Mesodermal cell (in vitro differentiated cells): ENCODE data around the gene HIP1.
"Not testable (repeated sequence)": the region's sequence is repeated elsewhere in the genome, so short reads cannot be mapped to it uniquely, and the experiment has no call there.

Experiments
- H3K27ac ChIP-seq: 2 replicates; pipeline ENCODE4 v1.7.0; 2013; ENCODE audit warnings: mild to moderate bottlenecking, low read depth, low read length, moderate library complexity; ENCODE audit not compliant: severe bottlenecking
- H3K36me3 ChIP-seq: 2 replicates; pipeline ENCODE4 v1.7.1; 2013; ENCODE audit warnings: mild to moderate bottlenecking, low read length, moderate library complexity; ENCODE audit not compliant: control insufficient read depth, insufficient read depth
- H3K4me1 ChIP-seq: one replicate; pipeline ENCODE4 v1.7.1; 2013; ENCODE audit warnings: mild to moderate bottlenecking, low read length; ENCODE audit not compliant: insufficient read depth, control insufficient read depth, poor library complexity, severe bottlenecking
- H3K4me3 ChIP-seq: 2 replicates; pipeline ENCODE4 v1.7.0; 2013; ENCODE audit warnings: low read length, control low read depth, mild to moderate bottlenecking; ENCODE audit not compliant: insufficient read depth, poor library complexity, severe bottlenecking; ENCODE audit errors: extremely low read depth
- H3K9me3 ChIP-seq: 2 replicates; pipeline ENCODE4 v1.7.1; 2013; ENCODE audit warnings: mild to moderate bottlenecking, low read length, moderate library complexity; ENCODE audit not compliant: control insufficient read depth
- WGBS, 2 experiments: methylation state at CpG; one replicate each; pipeline ENCODE4 v1.1.5; 2013; ENCODE audit warnings: missing lambda C conversion rate in 2 of 2; ENCODE audit not compliant: insufficient coverage in 2 of 2; 5-methylcytosine and 5-hydroxymethylcytosine counted together

HIP1 gene

GRCh38 chr7:75691793-75692543, 46.8 kb downstream of the HIP1 start:
- Histone ChIP-seq H3K36me3 (no peaks in the 10 kb centered on the region), H3K4me3 (no peak overlapping the region), H3K27ac (no peak overlapping the region), H3K4me1 (no peaks in the 10 kb centered on the region), H3K9me3 (no peaks in the 10 kb centered on the region)
- 93 to 94% methylated on average over 3 to 4 of the region's 4 CpGs for WGBS, 2 experiments

GRCh38 chr7:75690121-75690523, 48.6 kb downstream of the HIP1 start:
- Histone ChIP-seq H3K4me3 (no peak overlapping the region), H3K36me3 (no peaks in the 10 kb centered on the region), H3K4me1 (no peaks in the 10 kb centered on the region), H3K9me3 (no peaks in the 10 kb centered on the region), H3K27ac (no peak overlapping the region)
- WGBS, 2 experiments = 77% methylated on average over 3 of the region's 5 CpGs; no CpG with 5 or more reads in 1 of the 2 experiments

- WGBS, 2 experiments = 89 to 91% methylated on average over 14 to 15 of the region's 20 CpGs
- Histone ChIP-seq H3K27ac (no peak overlapping the region), H3K9me3 (no peaks in the 10 kb centered on the region), H3K4me1 (no peaks in the 10 kb centered on the region), H3K36me3 (no peaks in the 10 kb centered on the region), H3K4me3 (no peak overlapping the region)
Measured at GRCh38 chr7:75689246-75690099, 49.3 kb downstream of the HIP1 start.

- Histone ChIP-seq H3K9me3 (no peaks in the 10 kb centered on the region), H3K4me1 (no peaks in the 10 kb centered on the region), H3K4me3 (no peak overlapping the region), H3K36me3 (no peaks in the 10 kb centered on the region), H3K27ac (no peak overlapping the region)
- 82 to 88% methylated on average over 23 to 29 of the region's 37 CpGs for WGBS, 2 experiments
Measured at GRCh38 chr7:75688200-75689136, 50.3 kb downstream of the HIP1 start.

- Histone ChIP-seq H3K4me1 (no peaks in the 10 kb centered on the region), H3K27ac (no peak overlapping the region)
Measured at GRCh38 chr7:75687246-75688088, 51.3 kb downstream of the HIP1 start.

GRCh38 chr7:75686551-75686950, 52.2 kb downstream of the HIP1 start:
- Histone ChIP-seq H3K36me3 (no peaks in the 10 kb centered on the region), H3K4me1 (no peaks in the 10 kb centered on the region), H3K4me3 (no peak overlapping the region), H3K9me3 (no peaks in the 10 kb centered on the region), H3K27ac (no peak overlapping the region)

More at GRCh38 chr7:75687246-75688088, 51.3 kb downstream of the HIP1 start:
- Histone ChIP-seq H3K9me3 (no peaks in the 10 kb centered on the region), H3K4me3 (no peak overlapping the region), H3K36me3 (no peaks in the 10 kb centered on the region)
- WGBS, 2 experiments = 84 to 89% methylated on average over 8 to 11 of the region's 12 CpGs

DNA sequence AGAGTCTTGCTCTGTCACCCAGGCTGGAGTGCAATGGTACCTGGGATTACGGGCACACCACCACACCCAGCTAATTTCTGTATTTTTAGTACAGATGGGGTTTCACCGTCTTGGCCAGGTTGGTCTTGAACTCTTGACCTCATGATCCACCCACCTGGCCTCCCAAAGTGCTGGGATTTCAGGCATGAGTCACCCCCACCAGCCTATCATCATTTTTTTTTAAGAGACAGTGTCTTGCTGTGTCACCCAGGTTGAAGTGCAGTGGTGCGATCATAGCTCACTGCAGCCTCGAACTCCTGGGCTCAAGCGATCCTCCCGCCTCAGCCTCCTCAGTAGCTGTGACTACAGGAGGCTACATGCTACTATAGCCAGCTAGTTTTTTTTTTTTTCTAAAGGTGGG, 56.7 kb downstream of the HIP1 start:
- not testable (repeated sequence) for H3K4me3 ChIP-seq, H3K9me3 ChIP-seq, H3K27ac ChIP-seq, H3K4me1 ChIP-seq, H3K36me3 ChIP-seq
- WGBS, 2 experiments = 83 to 88% methylated on average over 4 to 5 of the region's 6 CpGs

- WGBS, 2 experiments = 100% methylated on average over 1 of the region's 3 CpGs; no CpG with 5 or more reads in 1 of the 2 experiments
- Histone ChIP-seq H3K27ac (no peak overlapping the region), H3K4me1 (no peaks in the 10 kb centered on the region), H3K4me3 (no peak overlapping the region), H3K9me3 (peaks cover 9% of the 10 kb centered on the region), H3K36me3 (no peaks in the 10 kb centered on the region)
Measured at GRCh38 chr7:75679060-75679459, 59.7 kb downstream of the HIP1 start.

GRCh38 chr7:75669579-75669978, 69.2 kb downstream of the HIP1 start:
- WGBS, 2 experiments = 85 to 88% methylated on average over 2 to 3 of the region's 4 CpGs
- H3K27ac ChIP-seq = no peak overlapping the region
- H3K4me1 ChIP-seq = no peaks in the 10 kb centered on the region
- no peaks in the 10 kb centered on the region for H3K36me3 ChIP-seq
- no peak overlapping the region for H3K4me3 ChIP-seq
- H3K9me3 ChIP-seq = peaks cover 1% of the 10 kb centered on the region

- Histone ChIP-seq H3K36me3 (no peaks in the 10 kb centered on the region), H3K4me3 (no peak overlapping the region), H3K9me3 (no peaks in the 10 kb centered on the region), H3K4me1 (no peaks in the 10 kb centered on the region), H3K27ac (no peak overlapping the region)
- WGBS, 2 experiments = 80 to 88% methylated on average over 4 of the region's 4 CpGs
Measured at GRCh38 chr7:75667938-75668337, 70.8 kb downstream of the HIP1 start.
